IPS-18a (cell line): ENCODE data around the gene DDIT3.
A peak's percentile ranks its signal among the peaks of the same experiment; 100 is the strongest.

Source experiments
- H3K27ac ChIP-seq: one replicate; pipeline ENCODE4 v1.5.1; 2013; ENCODE audit warnings: low read length
- H3K27me3 ChIP-seq: one replicate; pipeline ENCODE4 v1.6.1; 2013; ENCODE audit warnings: mild to moderate bottlenecking, low read length; ENCODE audit not compliant: control insufficient read depth, insufficient read depth
- H3K36me3 ChIP-seq: one replicate; pipeline ENCODE4 v1.6.1; 2013; ENCODE audit warnings: low read depth, low read length; ENCODE audit not compliant: control insufficient read depth
- H3K4me1 ChIP-seq: one replicate; pipeline ENCODE4 v1.6.1; 2013; ENCODE audit warnings: low read depth, low read length; ENCODE audit not compliant: control insufficient read depth
- H3K4me3 ChIP-seq: one replicate; pipeline ENCODE4 v1.5.1; 2013; ENCODE audit warnings: low read length
- H3K9ac ChIP-seq: one replicate; pipeline ENCODE4 v1.6.1; 2013; ENCODE audit warnings: mild to moderate bottlenecking, low read length, moderate library complexity
- H3K9me3 ChIP-seq: one replicate; pipeline ENCODE4 v1.6.1; 2013; ENCODE audit warnings: low read depth, low read length; ENCODE audit not compliant: control insufficient read depth

Gene DDIT3

GRCh38 chr12:57487597-57488401 lies 32.5 kb downstream of the DDIT3 start, which contains the start of gene MARS1:
Gene MARS1, plus strand, starts transcription at chr12:57488068. Its CDS starts 23 bp downstream, at chr12:57488091.
- Histone ChIP-seq H3K27me3 (no peaks in the 10 kb centered on the region), H3K9me3 (no peaks in the 10 kb centered on the region), H3K4me3 (peak within 1 kb of the TSS; percentile 99), H3K9ac (peak within 1 kb of the TSS; percentile 99), H3K4me1 (peaks cover 5% of the 10 kb centered on the region), H3K27ac (peak within 1 kb of the TSS; percentile 94), H3K36me3 (peaks cover 37% of the 10 kb centered on the region)

DNA sequence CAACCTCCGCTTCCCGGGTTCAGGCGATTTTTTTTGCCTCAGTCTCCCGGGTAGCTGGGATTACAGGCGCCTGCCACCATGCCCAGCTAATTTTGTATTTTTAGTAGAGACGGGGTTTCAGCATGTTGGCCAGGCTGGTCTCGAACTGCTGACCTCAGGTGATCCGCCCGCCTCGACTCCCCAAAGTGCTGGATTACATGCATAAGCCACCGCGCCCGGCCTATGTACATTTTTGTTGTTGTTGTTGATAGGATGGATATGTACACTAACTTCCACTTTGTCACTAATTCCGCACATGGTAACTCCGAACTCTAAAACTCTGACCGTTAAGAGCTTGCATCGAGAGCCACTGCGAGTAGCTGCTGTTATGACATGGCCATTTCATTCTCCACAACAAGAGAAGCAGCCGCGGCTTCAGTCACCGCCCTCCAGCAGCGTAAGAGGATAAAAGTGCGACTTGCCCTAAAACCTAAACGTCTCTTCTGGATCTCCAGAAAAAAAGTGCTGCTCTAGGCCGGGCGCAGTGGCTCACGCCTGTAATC lies 33.2 kb downstream of the DDIT3 start:
- H3K27me3 ChIP-seq: no peaks in the 10 kb centered on the region
- H3K4me3 ChIP-seq: no peak overlapping the region
- no peaks in the 10 kb centered on the region for H3K9me3 ChIP-seq
- H3K4me1 ChIP-seq: peaks cover 5% of the 10 kb centered on the region
- no peak overlapping the region for H3K27ac ChIP-seq
- H3K9ac ChIP-seq: no peak overlapping the region
- peaks cover 32% of the 10 kb centered on the region for H3K36me3 ChIP-seq

GRCh38 chr12:57485695-57486094 lies 34.6 kb downstream of the DDIT3 start:
- Histone ChIP-seq H3K4me3 (no peak overlapping the region), H3K9me3 (no peaks in the 10 kb centered on the region), H3K4me1 (peaks cover 5% of the 10 kb centered on the region), H3K36me3 (peaks cover 19% of the 10 kb centered on the region), H3K27ac (no peak overlapping the region), H3K27me3 (peaks cover 1% of the 10 kb centered on the region), H3K9ac (no peak overlapping the region)

DNA sequence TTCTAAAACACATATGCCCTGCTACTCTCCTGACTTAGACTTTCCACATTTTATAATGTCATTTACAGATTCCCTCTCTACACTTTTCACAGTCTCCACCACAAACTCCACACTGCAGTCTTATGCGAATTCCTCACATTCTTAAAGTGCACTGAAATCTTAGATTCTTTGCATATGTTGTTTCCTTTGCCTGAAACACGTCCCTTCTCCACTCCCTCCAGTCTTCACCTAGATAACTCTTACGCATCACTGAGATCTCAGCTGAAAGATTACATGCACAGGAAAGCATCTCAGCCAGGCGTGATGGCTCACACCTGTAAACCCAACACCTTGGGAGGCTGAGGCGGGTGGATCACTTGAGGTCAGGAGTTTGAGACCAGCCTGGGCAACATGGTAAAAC lies 36.8 kb downstream of the DDIT3 start:
- peaks cover 13% of the 10 kb centered on the region for H3K27me3 ChIP-seq
- H3K36me3 ChIP-seq: no peaks in the 10 kb centered on the region
- no peak overlapping the region for H3K27ac ChIP-seq
- H3K9me3 ChIP-seq: no peaks in the 10 kb centered on the region
- peaks cover 5% of the 10 kb centered on the region for H3K4me1 ChIP-seq
- H3K4me3 ChIP-seq: no peak overlapping the region
- no peak overlapping the region for H3K9ac ChIP-seq

GRCh38 chr12:57481671-57482070 lies 38.6 kb downstream of the DDIT3 start:
- Histone ChIP-seq H3K4me3 (no peak overlapping the region), H3K36me3 (no peaks in the 10 kb centered on the region), H3K27me3 (peaks cover 29% of the 10 kb centered on the region), H3K9ac (no peak overlapping the region), H3K4me1 (peaks cover 9% of the 10 kb centered on the region), H3K27ac (no peak overlapping the region), H3K9me3 (no peaks in the 10 kb centered on the region)

- H3K4me1 ChIP-seq: peaks cover 13% of the 10 kb centered on the region
- H3K4me3 ChIP-seq: no peak within 1 kb of the TSS
- H3K36me3 ChIP-seq: no peaks in the 10 kb centered on the region
- no peak within 1 kb of the TSS for H3K9ac ChIP-seq
- H3K27me3 ChIP-seq: peaks cover 50% of the 10 kb centered on the region
- no peak within 1 kb of the TSS for H3K27ac ChIP-seq
- H3K9me3 ChIP-seq: no peaks in the 10 kb centered on the region
These were observed 40.8 kb downstream of the DDIT3 start, which contains the start of gene ARHGAP9 for GRCh38 chr12:57479376-57480115. Gene ARHGAP9, minus strand, starts transcription at chr12:57479866. Its CDS starts 460 bp downstream, at chr12:57479406.

- Histone ChIP-seq H3K9me3 (no peaks in the 10 kb centered on the region), H3K9ac (no peak overlapping the region), H3K4me3 (no peak overlapping the region), H3K27me3 (peaks cover 55% of the 10 kb centered on the region), H3K36me3 (no peaks in the 10 kb centered on the region), H3K27ac (no peak overlapping the region), H3K4me1 (peaks cover 13% of the 10 kb centered on the region)
These were observed 41.3 kb downstream of the DDIT3 start for GRCh38 chr12:57479043-57479375.

GRCh38 chr12:57477710-57478681 lies 42.3 kb downstream of the DDIT3 start:
- H3K27me3 ChIP-seq: peaks cover 64% of the 10 kb centered on the region
- no peaks in the 10 kb centered on the region for H3K36me3 ChIP-seq
- H3K4me3 ChIP-seq: no peak overlapping the region
- H3K4me1 ChIP-seq: peaks cover 8% of the 10 kb centered on the region
- H3K9me3 ChIP-seq: no peaks in the 10 kb centered on the region
- no peak overlapping the region for H3K27ac ChIP-seq
- H3K9ac ChIP-seq: no peak overlapping the region

DNA sequence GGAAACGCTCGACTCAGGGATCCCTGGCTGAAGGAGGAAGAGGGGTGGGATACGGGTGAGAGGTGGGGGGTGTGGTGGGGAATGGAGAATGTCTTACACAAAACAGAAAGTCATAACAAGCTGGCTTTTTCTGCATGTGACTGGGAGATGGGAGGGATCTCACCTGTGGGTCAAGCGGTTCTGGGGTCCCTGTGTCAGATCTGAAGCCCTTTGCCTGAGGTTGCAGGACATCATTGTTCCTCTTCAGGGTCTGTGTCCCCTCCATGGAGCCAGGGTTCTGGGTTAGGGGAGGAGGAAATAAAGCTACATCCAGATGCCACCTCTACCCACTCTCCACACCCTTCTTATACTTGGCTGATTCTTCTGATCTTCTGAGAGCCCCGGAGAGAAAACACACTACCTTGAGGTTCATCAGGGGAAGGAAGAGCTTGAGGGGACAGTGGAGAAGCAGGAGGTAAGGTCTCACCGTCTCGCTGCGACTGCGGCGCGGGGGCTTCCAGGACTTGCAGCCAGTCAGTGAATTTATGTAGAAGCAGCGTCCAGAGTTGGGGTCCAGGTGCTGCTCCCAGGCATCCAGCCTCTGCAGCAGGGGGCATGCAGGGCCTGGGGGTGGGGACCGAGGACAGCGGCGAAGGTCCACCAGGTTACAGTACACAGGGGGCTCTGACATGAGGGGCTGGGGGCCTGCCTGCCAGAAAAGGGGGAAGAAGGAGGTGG lies 43.2 kb downstream of the DDIT3 start:
- Histone ChIP-seq H3K4me3 (no peak overlapping the region), H3K36me3 (no peaks in the 10 kb centered on the region), H3K27ac (no peak overlapping the region), H3K9me3 (no peaks in the 10 kb centered on the region), H3K27me3 (peaks cover 72% of the 10 kb centered on the region), H3K4me1 (peaks cover 8% of the 10 kb centered on the region), H3K9ac (no peak overlapping the region)

GRCh38 chr12:57476162-57476992 lies 43.9 kb downstream of the DDIT3 start:
- Histone ChIP-seq H3K36me3 (no peaks in the 10 kb centered on the region), H3K27me3 (peaks cover 77% of the 10 kb centered on the region), H3K4me3 (peak overlapping the region; percentile 51), H3K9ac (no peak overlapping the region), H3K27ac (no peak overlapping the region), H3K9me3 (no peaks in the 10 kb centered on the region), H3K4me1 (peaks cover 8% of the 10 kb centered on the region)
